GM21390 (cell line): Measurements from ENCODE around the gene PPP1R3C.

ENCODE experiments used
- ATAC-seq: cut with Tn5 transposase; IDR thresholded peaks from one replicate; pipeline ENCODE4 v1.9.1; 2021; ENCODE audit not compliant: unreplicated experiment

Gene PPP1R3C

DNA sequence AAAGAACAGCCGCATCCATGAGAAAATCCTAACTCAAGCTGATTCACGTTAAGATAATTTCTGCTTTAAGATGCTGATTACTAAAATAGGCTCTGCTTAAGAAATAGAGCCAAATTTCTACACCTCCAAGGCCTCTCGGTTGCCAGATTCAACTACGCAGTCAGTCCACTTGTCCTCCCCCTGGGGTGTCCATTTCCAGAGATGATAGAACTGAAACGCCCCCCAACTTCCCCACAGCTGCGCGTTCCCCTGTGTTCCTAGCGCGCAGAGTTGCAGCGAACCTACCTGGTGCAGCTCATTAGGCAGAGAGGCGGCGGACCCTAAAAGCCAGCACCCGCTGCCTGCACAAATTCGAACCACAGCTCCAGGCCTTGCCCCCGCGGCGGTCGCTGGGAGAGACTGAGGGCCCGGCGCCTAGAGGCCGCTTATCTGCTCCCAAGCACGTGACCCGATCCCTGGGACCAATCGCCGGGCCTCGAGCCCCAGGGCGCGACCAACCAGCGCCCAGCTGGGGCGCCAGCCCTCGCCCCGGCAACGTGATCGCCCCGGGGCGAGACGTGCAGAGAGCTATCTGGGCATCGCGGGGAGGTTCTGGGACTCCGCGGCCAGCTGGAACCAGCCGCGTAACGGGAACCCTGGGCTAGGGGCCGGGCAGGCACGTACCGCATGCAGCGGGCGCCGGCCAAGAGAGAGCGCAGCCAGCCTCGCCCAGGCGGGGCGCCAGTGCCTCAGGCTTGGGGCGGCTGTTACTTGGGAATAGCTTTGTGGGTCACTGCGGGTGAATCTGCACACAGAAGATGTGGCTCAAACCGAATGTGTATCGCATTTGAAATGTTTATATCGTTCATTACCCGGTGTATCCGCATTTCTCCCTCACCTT lies at the start of gene PPP1R3C:
PPP1R3C (minus strand) TSS at position 401 of the 880 bp plus-strand sequence; CDS start at position 299, 102 bp downstream.
- ATAC-seq: peak; percentile 81

DNA sequence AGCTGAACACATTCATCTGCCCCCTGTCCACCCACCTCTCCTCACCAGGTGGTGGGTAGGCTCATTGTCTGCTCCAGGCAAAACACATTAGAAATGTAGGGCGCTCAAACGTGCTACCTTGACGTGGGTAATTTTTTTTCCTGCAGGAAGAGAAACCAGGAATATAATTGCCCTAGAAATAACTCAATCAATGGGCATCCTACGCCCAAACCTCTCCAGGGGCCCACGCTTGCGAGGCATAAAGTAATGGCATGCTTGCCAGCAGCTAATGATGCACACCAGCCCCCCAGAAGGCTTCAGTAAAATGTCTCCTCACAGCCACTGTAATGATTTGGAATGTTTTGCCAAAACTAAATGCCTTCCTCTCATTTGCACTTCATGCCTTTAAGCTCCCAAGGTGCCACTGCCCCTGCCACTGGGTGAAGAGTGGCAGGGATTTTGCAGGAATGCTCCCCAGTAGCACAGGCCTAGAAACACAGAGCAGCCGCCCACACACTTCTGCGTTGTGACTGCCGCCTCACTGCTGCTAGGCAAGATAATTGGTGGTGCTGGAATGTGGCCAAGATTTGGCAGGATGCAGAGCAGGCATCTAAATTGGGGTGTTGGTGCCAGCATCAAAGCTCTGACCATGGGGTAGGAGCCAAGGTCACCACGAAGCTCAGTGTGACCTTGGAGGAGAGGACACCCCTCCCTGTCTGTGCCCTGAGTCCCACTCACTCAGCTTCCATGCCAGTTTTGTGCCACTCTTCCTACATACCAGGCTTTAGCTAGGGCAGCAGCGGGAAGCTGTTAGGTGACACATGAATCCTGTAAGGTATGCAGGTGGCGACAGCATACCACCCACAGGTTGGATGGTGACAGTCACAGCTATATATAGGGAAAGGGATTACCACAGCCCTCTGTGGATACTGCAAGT lies 48.7 kb upstream of the PPP1R3C start:
- ATAC-seq: no peak

DNA sequence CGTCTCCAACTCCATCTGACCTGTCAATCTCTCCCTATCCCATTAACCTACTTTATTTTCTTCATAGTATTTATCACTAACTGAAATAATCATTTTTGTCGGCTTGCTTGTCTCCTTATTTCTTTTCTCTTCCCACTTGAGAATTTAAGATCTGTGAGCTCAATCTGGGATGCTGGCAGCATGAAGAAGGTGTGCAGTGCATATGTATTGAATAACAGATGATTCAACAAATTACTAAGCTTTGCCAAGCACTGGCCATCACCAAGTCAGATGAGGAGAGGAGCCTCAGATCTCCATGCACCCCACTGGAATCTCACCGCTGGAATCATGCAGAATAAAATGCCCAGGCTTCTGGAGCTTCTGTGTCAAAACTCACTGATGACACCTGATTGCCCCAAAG lies 47.6 kb upstream of the PPP1R3C start:
- no peak for ATAC-seq

DNA sequence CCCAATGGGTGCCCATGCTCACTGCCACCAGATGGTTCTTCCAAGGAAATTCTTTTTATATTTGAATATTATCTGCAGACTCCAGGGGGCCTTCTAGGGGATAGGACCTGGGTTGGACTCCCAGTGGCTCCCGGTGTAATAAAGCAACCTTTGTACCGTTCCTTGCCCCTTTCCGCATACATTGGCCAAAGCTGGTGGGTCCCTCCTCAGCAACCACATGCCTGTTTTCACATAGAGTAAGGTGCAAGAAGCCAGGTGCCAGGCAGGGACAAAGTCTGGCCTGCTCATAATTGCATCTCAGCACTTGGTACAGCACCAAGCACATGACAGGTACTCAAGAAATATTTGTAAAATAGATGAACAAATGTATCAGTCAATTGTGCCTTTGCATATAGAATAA lies 46.4 kb upstream of the PPP1R3C start:
- no peak for ATAC-seq

DNA sequence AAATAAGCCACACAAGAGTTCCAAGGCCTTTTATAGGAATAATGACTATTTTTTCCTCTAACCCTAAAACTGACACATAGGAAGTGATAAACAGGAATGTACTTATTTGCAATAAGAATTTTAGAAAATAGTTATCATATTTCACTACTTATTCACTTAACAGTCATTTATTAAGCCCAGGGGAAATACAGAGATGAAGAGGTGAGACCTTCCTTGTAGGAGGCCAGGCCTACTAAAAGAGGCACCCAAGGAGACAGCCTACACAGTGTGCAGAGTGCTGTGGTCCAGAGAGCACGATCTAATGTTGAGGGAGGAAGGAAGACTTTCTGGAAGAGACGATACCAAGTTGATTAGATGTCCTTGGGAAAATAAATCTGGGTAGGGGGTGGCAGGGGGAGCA lies 45.0 kb upstream of the PPP1R3C start:
- no peak for ATAC-seq

DNA sequence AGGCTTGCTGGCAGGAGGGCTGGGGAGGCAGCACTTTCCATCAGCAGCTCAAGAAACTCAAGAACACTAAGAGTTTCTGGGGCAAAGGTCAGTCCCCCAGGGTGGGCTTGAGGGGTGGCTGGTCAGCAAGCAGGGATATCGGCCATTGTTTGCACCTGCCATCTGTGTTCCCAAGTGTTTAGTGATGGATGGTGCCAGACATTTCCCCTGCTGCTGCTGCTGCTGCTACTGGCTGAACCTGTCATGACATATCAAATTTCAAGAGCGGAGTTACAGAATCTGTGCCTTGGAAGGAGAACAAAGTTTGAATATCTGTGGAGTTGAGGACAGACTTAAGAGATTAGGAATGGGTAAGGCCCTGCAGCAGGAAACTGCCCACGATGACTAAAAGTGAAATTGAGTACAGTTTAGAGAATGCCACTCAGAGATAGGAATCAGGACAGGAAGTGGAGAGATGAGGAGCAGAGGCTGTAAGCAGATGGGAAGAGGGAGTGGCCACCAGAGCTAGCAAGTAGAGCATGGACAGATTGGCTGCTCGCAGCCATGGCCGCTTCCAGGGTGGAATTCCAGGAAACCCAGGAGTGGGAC lies 39.2 kb upstream of the PPP1R3C start:
- ATAC-seq: no peak

DNA sequence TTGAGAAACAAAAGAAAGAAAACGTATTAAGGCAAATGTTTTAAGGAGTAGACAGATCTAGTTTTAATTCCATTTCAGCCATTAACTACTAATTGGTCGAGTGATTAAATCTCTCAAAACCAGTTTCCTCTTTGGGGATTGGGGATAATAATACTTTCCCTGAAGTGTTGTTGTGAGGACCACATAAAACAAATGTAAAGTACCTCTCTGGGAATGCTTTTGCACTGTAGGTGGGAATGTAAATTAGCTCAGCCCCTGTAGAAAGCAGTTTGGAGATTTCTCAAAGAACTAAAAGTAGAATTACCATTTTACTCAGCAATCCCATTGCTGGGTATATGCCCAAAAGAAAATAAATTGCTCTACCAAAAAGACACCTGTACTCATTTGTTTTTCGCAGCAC lies 36.0 kb upstream of the PPP1R3C start:
- no peak for ATAC-seq

DNA sequence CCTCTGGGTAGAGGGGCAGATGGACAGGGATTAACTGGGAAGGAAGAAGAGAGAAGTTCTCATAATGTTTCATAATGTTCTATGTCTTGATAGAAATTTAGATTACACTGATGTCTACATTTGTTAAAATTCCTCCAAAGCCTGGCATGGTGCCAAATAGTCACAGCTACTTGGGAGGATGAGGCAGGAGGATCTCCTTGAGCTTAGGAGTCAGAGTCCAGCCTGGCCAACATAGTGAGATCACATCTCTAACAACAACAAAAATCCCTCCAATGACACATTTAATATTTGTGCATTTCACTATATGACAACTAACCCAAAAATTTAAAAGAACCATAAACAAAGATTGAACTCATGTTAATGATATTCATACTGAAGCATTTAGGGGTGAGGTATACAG lies 33.0 kb upstream of the PPP1R3C start:
- ATAC-seq: no peak

DNA sequence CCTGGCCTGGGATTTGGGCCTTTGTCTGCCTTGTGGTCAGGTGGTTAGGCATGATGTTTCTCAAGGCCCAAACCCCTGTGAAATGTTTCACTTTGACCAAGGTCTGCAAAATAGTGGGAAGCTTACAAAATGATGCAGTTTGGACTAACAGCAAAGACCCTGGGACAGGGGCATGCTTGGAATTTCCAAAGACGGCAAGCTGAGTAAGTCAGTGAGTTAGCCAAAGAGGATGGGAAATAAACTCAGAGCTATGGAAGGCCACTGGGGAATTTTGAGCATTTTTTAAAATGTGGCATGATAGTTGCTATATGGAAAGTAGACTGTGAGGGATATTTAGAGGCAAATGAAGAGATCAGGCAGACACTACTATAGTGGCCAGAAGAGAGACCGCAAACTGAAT lies 31.6 kb upstream of the PPP1R3C start:
- no peak for ATAC-seq

DNA sequence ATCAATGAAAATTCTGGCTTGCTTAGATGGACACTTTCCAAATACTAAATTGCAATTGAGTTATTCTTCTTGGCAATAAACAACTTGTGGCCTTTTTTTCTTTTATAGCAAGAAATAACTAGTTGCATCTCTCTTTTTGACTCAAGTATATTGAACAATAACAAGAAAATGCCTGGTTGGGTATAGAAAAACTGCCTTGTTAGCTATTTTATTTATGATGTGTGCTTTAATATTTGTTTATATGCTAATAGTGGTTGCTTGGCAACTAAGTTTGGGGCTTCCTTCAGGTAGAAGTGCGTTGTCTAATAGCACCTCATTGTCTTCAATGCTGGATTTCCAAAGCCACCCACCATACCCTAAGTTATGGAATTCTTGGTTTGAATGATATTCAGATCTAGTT lies 30.1 kb upstream of the PPP1R3C start:
- no peak for ATAC-seq

DNA sequence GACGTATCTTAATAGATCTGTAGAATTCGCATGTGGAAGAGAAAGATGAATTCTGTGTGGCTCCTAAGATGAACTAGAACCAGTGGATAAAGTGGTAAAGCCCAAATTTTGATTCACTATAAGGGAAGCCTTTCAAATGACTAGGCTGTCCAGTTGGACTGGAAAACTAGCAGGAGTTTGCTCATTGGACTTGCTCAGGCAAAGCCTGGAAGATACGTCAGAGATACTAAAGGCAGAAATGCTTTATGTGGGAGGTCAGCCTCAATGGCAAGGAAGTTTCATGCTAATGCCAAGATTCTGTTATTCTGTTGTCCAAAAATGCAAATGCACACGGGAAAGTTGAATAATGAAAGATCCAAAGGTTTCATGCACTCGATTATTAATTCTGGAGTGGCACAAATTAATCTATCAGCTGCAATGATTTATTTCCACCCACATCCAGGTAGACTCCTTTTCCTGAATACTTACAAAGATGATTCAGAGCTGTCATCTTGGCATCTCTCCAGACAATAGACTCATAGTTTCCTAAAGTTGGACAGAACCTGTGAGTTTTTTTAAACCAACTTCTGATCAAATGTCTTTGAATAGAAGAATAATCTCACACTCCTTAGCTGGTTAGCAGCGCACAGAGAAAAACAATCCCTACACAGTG lies 20.5 kb upstream of the PPP1R3C start:
- ATAC-seq: no peak

DNA sequence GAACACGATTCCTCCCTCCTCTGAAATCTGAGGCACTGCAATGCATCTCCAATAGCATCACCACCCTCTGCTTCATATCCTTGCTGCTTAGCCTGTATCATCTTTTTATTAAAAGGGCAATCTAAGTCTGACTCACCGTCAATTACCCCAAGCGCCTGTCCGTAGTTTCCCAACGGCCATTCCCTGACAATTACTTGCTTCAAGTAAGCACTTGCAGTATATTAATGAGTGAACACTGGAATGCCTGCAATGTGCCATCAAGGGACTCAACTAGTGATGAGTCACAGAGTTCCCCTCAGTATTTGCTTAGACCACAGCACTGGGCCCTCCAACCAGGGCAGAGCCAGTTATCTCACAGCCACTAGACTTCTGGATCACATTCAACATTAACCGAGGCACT lies 19.5 kb upstream of the PPP1R3C start:
- ATAC-seq: no peak

DNA sequence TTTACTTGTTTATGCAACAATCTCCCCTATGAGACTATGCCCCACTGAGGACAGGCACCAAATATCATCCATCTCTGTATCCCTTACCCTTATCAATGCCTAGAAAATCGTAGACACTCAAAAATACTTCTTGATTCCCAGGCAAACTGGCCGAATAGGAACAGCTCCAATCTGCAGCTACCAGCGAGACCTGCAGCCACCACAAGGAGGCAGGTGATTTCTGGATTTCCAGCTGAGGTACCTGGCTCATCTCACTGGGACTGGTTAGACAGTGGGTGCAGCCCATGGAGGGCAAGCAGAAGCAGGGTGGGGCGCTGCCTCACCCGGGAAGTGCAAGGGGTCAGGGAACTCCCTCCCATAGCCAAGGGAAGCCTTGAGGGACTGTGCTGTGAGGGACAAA lies 10.8 kb upstream of the PPP1R3C start:
- ATAC-seq: no peak

DNA sequence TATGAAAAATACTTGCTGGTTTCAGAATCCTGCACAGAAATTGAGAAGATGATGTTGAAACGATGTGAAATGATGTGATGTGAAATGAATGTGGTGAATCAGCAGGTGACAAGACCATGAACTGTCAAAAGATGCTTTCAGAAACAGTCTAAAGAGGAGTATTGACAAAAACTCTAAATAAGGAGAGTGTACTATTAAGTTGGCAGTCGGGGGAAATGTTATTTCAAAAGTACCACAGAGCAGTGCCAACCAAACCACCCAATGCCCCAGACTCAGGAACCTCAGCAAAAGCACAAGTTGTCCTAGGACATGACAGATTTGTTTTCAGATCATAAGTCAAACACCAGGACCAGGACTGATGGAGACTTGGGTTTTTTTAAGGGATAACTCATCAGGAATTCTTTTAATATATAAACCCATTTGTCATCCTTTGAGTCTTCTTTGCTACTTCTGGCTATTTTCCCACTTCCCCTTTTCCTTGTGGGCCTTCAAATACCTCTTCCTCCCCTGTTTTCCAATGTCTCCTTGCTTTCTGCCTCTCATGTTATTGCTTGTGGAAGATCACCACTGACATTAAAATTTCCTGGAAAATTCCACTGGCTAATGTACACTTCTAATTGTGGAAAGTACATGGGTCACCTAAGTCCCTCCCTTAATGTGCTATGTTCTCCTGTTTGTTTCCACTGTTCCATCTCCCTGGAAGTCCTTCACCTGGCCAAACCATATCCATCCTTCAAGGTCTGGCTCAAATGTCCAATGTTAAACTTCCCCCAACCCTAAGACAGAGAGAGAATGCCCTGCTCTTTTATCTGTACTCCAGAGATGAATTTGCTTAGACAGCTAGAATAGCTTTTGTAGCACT lies 10.2 kb upstream of the PPP1R3C start:
- ATAC-seq: no peak

DNA sequence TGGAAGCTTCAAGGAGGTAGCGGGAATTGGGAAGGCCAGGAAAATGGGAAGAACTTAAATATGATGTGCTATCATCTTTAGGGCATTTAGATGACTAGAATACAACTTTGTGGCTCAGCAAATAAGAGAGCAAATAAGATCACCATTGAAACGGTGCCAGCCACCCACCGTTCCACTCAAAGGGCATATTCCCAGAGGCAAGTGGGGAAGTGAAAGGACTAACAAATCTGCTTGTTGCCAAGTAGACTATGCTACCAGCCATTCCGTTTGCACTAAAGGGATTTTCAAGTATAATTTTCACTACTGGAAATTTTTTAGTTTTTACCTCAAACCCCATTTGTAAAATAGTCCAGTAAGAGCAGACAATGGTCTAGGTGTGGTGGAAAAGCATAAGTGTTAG lies 4.0 kb upstream of the PPP1R3C start:
- ATAC-seq: no peak

DNA sequence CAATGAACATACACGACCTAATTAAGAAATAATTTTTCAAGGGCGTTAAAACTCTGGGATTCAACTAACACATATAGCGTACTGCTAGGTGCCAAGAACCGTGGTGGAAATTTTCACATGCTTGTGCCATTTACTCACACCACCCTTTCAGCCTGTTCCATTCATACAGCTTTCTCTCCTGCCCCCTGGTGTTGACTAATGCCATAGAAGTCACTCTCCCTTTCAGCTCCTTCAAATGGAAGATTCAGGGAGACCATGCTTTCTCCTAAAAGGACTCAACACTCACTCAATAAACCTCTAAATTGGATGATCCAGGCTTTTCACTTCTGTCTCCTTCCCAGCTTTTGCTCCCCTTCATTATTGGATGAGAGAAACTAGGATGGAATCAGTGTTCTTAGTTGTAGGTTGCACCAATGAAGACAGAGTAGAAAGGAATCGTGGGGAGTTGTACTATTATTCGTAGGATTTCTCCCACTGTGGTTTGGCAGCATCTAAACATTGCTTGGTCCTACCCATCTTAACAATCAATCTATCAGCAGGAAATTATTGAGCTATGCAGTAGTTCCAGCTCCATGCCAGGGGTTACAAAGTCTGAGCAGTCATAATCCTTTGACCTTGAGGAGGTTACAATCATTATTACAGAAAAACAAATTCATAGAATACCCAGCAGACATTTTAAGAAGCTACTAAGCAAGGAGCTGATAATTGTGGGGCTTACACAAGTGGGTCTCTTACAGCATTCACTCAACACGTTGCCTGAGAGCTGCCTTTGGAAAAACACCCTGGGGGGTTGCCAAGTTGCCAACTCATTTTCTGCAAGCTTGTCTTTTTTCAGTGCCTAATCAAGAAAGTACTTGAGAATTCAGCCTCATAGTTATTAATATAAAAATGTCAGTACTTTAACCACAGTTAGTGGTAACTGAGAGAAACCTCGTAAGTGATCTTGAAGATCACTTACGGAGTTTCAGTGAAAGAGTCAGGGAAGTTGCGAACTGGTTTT lies 2.8 kb upstream of the PPP1R3C start:
- ATAC-seq: no peak

DNA sequence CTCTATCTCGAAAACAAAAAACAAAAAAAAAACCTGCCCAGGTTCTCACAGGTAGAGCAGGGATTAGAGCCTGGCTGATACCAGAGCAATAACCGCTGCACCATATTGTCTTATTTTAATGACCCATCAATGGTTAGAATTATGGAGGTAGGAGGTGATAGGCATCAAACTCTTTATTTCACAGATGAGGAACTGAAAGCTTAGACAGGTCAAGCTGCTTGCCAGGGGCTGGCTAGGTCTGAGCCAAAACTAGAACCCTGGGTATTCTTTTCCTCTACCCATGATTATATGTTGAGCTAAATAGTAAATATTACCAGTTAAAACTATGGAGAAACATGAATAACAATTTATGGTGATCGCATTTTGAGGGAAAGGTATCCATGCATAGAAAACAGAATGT lies 2.0 kb upstream of the PPP1R3C start:
- no peak for ATAC-seq

DNA sequence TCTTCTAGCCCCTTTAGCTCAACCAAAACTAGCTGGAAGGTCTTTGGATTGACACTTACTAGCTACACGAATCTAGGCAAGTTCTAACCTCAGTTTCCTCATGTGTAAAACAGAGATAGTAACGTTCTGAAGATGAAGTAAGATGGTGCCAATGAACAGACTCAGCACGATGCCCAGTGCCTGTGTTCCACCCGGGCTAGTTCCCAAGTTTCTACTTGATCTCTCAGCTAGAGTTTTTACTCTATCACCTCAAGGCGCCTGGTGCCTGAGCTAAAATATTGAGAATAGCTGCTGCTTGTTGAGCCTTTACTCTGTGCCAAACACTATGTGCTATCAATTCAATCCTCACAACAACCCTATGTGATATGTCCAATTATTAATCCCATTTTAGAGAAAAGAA lies 1.4 kb upstream of the PPP1R3C start:
- no peak for ATAC-seq

DNA sequence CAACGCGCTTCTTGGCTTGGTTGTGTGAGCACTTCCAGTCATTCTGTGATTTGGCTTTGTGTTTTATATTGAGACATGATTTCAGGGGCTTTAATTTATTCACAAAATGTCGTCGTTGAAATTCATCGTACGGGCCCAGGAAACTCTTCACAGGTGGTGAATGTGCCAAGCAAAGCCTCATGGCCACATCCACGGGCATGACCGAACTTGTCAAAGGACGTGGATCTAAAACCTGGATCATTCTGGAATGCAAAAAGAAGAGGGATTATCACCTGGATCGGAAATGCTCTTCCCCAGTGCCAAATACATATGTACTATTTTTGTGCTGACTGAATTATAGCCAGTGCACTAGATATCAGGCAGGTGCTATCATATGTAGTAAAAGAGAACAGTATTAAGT lies 2.2 kb downstream of the PPP1R3C start:
- no peak for ATAC-seq
